Tibial nerve (tissue), 4 donors: Measurements from ENCODE around the gene FOXF2.

Source experiments
- EP300 ChIP-seq, 2 donors: sonication (generic); formaldehyde crosslinking; IDR thresholded peaks; one replicate each; pipeline ENCODE4 v1.6.1; 2017; ENCODE audit warnings: antibody characterized with exemption in 2 of 2, mild to moderate bottlenecking in 1 of 2
- POLR2A ChIP-seq, 2 donors: fragments of 450-650 bp; IDR thresholded peaks; one replicate each; pipeline ENCODE4 v1.6.1; 2017; ENCODE audit warnings: antibody characterized with exemption in 2 of 2, mild to moderate bottlenecking in 2 of 2, moderate library complexity in 2 of 2
- TF ChIP-seq, protein P1 (sequence below), 5 experiments: fragments of 200-600 bp in 3 of 5; fragments of 450-650 bp in 2 of 5; sonication (generic) in 3 of 5; IDR thresholded peaks; one replicate each; pipeline ENCODE4 v1.5.1; 2016 to 2019; ENCODE audit warnings: antibody characterized with exemption in 5 of 5, mild to moderate bottlenecking in 3 of 5, moderate library complexity in 2 of 5

DNA sequence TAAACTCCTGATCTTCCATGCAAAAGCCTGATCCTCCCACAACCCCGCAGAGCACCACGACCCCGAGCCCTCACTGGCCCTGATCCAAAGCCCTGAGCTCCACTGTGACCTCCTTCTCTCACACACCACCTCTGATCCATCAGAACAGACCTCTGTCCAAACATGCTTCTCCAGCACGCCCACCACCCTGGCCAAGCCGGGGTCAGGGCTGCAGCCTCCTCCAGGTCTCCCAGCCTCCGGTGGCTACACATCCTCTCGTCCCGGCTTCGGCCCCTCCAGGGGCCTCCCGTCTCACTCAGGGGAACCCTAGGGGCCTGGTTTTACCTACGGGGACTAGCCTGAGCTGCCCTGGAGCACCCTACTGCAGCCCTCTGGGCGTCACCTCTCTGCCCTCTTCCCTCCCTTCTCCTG lies 49.1 kb downstream of the FOXF2 start:
- TF ChIP-seq, protein P1, sequence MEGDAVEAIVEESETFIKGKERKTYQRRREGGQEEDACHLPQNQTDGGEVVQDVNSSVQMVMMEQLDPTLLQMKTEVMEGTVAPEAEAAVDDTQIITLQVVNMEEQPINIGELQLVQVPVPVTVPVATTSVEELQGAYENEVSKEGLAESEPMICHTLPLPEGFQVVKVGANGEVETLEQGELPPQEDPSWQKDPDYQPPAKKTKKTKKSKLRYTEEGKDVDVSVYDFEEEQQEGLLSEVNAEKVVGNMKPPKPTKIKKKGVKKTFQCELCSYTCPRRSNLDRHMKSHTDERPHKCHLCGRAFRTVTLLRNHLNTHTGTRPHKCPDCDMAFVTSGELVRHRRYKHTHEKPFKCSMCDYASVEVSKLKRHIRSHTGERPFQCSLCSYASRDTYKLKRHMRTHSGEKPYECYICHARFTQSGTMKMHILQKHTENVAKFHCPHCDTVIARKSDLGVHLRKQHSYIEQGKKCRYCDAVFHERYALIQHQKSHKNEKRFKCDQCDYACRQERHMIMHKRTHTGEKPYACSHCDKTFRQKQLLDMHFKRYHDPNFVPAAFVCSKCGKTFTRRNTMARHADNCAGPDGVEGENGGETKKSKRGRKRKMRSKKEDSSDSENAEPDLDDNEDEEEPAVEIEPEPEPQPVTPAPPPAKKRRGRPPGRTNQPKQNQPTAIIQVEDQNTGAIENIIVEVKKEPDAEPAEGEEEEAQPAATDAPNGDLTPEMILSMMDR (IDR thresholded peaks at IDR 0.05): no peak
- TF ChIP-seq EP300 (IDR thresholded peaks at IDR 0.05): no peak
- TF ChIP-seq POLR2A (IDR thresholded peaks at IDR 0.05): no peak
